Pons (tissue), 1 donor: ENCODE data around the gene ARHGAP1.

ENCODE experiments used
- DNase-seq: peaks from one replicate; pipeline ENCODE4 v3.0.0-alpha.2; 2016; ENCODE audit warnings: low spot score

Gene ARHGAP1

GRCh38 chr11:46700241-46701077, at the start of gene ARHGAP1, which contains the start of gene ZNF408:
Gene ARHGAP1, minus strand, starts transcription at chr11:46700619. Its CDS starts 4,512 bp downstream, at chr11:46696107.
Gene ZNF408, plus strand, starts transcription at chr11:46701031. Its CDS starts 17 bp downstream, at chr11:46701048.
- DNase-seq = peak; percentile 99

- DNase-seq = no peak
These were observed 46.7 kb upstream of the ARHGAP1 start for GRCh38 chr11:46747150-46747549.

GRCh38 chr11:46745995-46746394, 45.6 kb upstream of the ARHGAP1 start:
- no peak for DNase-seq

- no peak for DNase-seq
These were observed 44.9 kb upstream of the ARHGAP1 start for GRCh38 chr11:46745328-46745727.

- no peak for DNase-seq
These were observed 43.4 kb upstream of the ARHGAP1 start for GRCh38 chr11:46743693-46744339.

GRCh38 chr11:46743043-46743442, 42.6 kb upstream of the ARHGAP1 start:
- DNase-seq = no peak

GRCh38 chr11:46741600-46742484, 41.4 kb upstream of the ARHGAP1 start:
- no peak for DNase-seq

GRCh38 chr11:46738887-46739286, 38.5 kb upstream of the ARHGAP1 start:
- no peak for DNase-seq

- DNase-seq = no peak
These were observed 37.3 kb upstream of the ARHGAP1 start for GRCh38 chr11:46737699-46738098.

- no peak for DNase-seq
These were observed 36.2 kb upstream of the ARHGAP1 start for GRCh38 chr11:46736615-46737014.

GRCh38 chr11:46736146-46736545, 35.7 kb upstream of the ARHGAP1 start:
- DNase-seq = no peak

- DNase-seq = no peak
These were observed 32.8 kb upstream of the ARHGAP1 start for GRCh38 chr11:46733234-46733633.

- DNase-seq = no peak
These were observed 31.1 kb upstream of the ARHGAP1 start for GRCh38 chr11:46731545-46731944.

GRCh38 chr11:46729110-46730027, 28.9 kb upstream of the ARHGAP1 start:
- DNase-seq = no peak

- DNase-seq = no peak
These were observed 28.2 kb upstream of the ARHGAP1 start for GRCh38 chr11:46728659-46729040.

- no peak for DNase-seq
These were observed 27.7 kb upstream of the ARHGAP1 start for GRCh38 chr11:46727952-46728658.

GRCh38 chr11:46726206-46726862, 25.9 kb upstream of the ARHGAP1 start:
- DNase-seq = no peak

GRCh38 chr11:46725338-46726205, 25.2 kb upstream of the ARHGAP1 start:
- DNase-seq = no peak

- no peak for DNase-seq
These were observed 23.7 kb upstream of the ARHGAP1 start for GRCh38 chr11:46724088-46724487.
